HepG2 (cell line): ENCODE measurements around the gene IQCN. TPM values are rescaled to one million over a fixed set of nuclear protein-coding genes. Genes with fewer than 3 reads are reported as not detected.

Source experiments
- FOXO4 ChIP-seq: sonication (generic); formaldehyde crosslinking; conservative IDR thresholded peaks from 2 replicates; pipeline ENCODE4 v1.8.1; 2023; ENCODE audit warnings: missing genetic modification reagents
- GABPB1 ChIP-seq: IDR thresholded peaks from 2 replicates; pipeline ENCODE4 v1.6.1; 2016; ENCODE audit warnings: mild to moderate bottlenecking, missing genetic modification reagents, moderate library complexity, missing compliant biosample characterization
- HNRNPLL ChIP-seq: fragments of 200-400 bp; formaldehyde crosslinking; IDR thresholded peaks from 2 replicates; pipeline ENCODE4 v1.6.1; 2017; ENCODE audit warnings: mild to moderate bottlenecking, low read depth, low read length; ENCODE audit not compliant: poor library complexity, severe bottlenecking
- MED1 ChIP-seq: sonication (generic); formaldehyde crosslinking; IDR thresholded peaks from 2 replicates; pipeline ENCODE4 v1.4.0; 2020; ENCODE audit warnings: missing genetic modification reagents
- NFE2L2 ChIP-seq: fragments of 150-350 bp; IDR thresholded peaks from 2 replicates; pipeline ENCODE4 v1.6.1; 2014; ENCODE audit warnings: low read length
- PAWR ChIP-seq: sonication (generic); formaldehyde crosslinking; IDR thresholded peaks from 2 replicates; pipeline ENCODE4 v1.4.0; 2020; ENCODE audit warnings: missing genetic modification reagents, mild to moderate bottlenecking, borderline replicate concordance
- SIX1 ChIP-seq: sonication (generic); formaldehyde crosslinking; IDR thresholded peaks from 2 replicates; pipeline ENCODE4 v1.4.0; 2020; ENCODE audit warnings: missing genetic modification reagents, borderline replicate concordance
- TFE3 ChIP-seq: IDR thresholded peaks from 2 replicates; pipeline ENCODE4 v1.6.1; 2016
- ZBTB3 ChIP-seq: sonication (generic); formaldehyde crosslinking; IDR thresholded peaks from 2 replicates; pipeline ENCODE4 v1.4.0; 2020; ENCODE audit warnings: low read depth, mild to moderate bottlenecking, moderate library complexity, missing genetic modification reagents, borderline replicate concordance
- ZFP82 ChIP-seq: sonication (generic); formaldehyde crosslinking; IDR thresholded peaks from 2 replicates; pipeline ENCODE4 v1.5.1; 2020; ENCODE audit warnings: mild to moderate bottlenecking, missing genetic modification reagents, borderline replicate concordance
- ZHX1 ChIP-seq: sonication (generic); formaldehyde crosslinking; IDR thresholded peaks from 2 replicates; pipeline ENCODE4 v1.8.1; 2022; ENCODE audit warnings: low read depth, mild to moderate bottlenecking, missing genetic modification reagents
- ZNF18 ChIP-seq: sonication (generic); formaldehyde crosslinking; IDR thresholded peaks from 2 replicates; pipeline ENCODE4 v1.8.0; 2022; ENCODE audit warnings: mild to moderate bottlenecking, missing genetic modification reagents; ENCODE audit not compliant: insufficient replicate concordance
- ZNF280B ChIP-seq: sonication (generic); formaldehyde crosslinking; IDR thresholded peaks from 2 replicates; pipeline ENCODE4 v1.5.0; 2020; ENCODE audit warnings: missing genetic modification reagents, mild to moderate bottlenecking, borderline replicate concordance
- polyA plus RNA-seq, 8 experiments: library from polyadenylated mRNA; depleted of rRNA in 3 of 8; stranded (reverse) in 7 of 8; unstranded in 1 of 8; fragments of >200 nt; fragmentation: Illumina TruSeq in 4 of 8; extraction: Trizol in 4 of 8; gene quantifications; 2 replicates each; pipeline versions ENCODE4 v1.2.1 to v1.2.3, GENCODE V29; 2011 to 2016; ENCODE audit warnings: low read depth in 4 of 8, missing spikeins in 1 of 8, mixed read lengths in 1 of 8; ENCODE audit not compliant: insufficient read depth in 1 of 8
- total RNA-seq, 5 experiments: library from RNA; depleted of rRNA; stranded (reverse); fragments of >200 nt; fragmentation: Illumina TruSeq; extraction: Trizol; gene quantifications; 2 replicates each; pipeline ENCODE4 v1.2.3, GENCODE V29; 2016; ENCODE audit warnings: low read depth in 1 of 5

IQCN gene
- total and polyA plus RNA-seq, 2 of the 13 experiments (the other 11 are each of a cell fraction or from before 2014, with no cell fraction given) = 0.04 to 0.18 TPM

GRCh38 chr19:18274781-18275356 lies 617 bp upstream of the IQCN start (continued):
- TF ChIP-seq SIX1 (CRISPR knock-in tag) (no peak), ZNF280B (no peak; the same call in 1 of the 2 replicates), PAWR (no peak), NFE2L2 (no peak), GABPB1 (CRISPR knock-in tag) (peak; percentile 50; the same call in 1 of the 2 replicates), TFE3 (CRISPR knock-in tag) (no peak), ZNF18 (CRISPR knock-in tag) (peak; percentile 29), ZHX1 (CRISPR knock-in tag) (no peak), HNRNPLL (peak; percentile 57), ZBTB3 (CRISPR knock-in tag) (peak; percentile 74; the same call in 1 of the 2 replicates), FOXO4 (CRISPR knock-in tag) (no peak), MED1 (CRISPR knock-in tag) (peak; percentile 79), ZFP82 (CRISPR knock-in tag) (no peak)
